HG02885 (cell line): ENCODE data around the gene ISY1.
"Not testable (repeated sequence)": the region's sequence is repeated elsewhere in the genome, so short reads cannot be mapped to it uniquely, and the experiment has no call there.

Source experiments
- ATAC-seq: cut with Tn5 transposase; IDR thresholded peaks from one replicate; pipeline ENCODE4 v1.9.1; 2021; ENCODE audit warnings: mild to moderate bottlenecking; ENCODE audit not compliant: unreplicated experiment, poor library complexity

ISY1 gene

GRCh38 chr3:129121792-129122411 lies 39.0 kb downstream of the ISY1 start, which contains the start of gene RAB43:
TSS of gene RAB43 (minus strand) at chr3:129121804. CDS start at chr3:129121489, 315 bp downstream.
- peak; percentile 66 for ATAC-seq

- no peak for ATAC-seq
Measured at GRCh38 chr3:129121016-129121791, 39.7 kb downstream of the ISY1 start.

GRCh38 chr3:129120254-129121004 lies 40.4 kb downstream of the ISY1 start:
- ATAC-seq: peak; percentile 69

DNA sequence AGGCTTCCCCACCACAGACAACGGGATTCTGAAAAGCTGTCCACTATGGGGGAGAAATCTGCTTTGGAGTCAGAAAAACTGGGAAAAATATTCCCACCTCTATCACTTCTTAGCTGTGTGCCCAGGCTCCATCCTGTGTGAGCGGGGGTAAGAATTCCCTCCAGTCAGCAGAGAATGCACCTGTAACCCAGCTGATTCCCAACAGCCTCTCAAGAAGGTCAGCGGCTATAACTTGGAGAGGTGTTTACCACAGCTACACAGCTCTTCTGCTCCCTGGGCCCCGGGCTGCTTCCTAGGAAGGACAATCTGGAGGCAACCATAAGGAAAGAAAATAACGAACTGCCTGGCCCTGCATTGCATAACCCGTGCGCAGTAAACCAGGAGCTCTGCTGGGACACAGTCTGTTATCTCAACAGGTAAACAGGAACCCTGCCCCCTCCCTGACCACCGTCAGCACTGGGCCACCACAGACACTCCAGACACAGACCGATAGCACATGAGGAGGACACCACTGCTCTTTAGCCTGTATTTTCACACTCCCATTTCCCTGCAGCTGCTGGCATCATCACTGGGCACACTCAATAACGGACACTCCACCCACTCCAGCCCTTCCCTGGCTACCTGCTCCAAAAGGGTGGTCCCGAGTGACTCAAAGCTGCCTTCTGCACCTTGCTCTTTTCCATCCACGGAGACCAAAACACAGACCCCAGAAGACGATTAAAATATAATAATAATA lies 41.3 kb downstream of the ISY1 start:
- ATAC-seq: no peak

DNA sequence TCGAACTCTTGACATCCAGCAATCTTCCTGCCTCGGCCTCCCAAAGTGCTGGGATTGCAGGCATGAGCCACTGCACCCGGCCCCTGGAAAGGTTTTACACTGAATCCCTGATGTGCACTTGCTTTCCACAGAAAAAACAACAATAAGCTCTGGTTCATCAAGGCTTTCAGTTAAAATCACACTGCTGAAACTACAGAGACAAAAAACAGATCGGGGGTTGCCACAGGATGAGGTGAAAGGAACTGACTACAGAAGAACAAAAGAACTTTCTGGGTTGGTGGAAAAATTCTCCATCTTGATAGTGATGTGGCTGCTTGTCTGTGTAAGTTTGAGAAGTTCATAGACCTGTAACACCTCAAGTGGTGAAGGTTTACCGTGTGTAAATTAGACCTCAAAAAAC lies 42.1 kb downstream of the ISY1 start:
- no peak for ATAC-seq

GRCh38 chr3:129117134-129117533 lies 43.7 kb downstream of the ISY1 start:
- no peak for ATAC-seq

- ATAC-seq: no peak
Measured at GRCh38 chr3:129116482-129116946, 44.3 kb downstream of the ISY1 start.

DNA sequence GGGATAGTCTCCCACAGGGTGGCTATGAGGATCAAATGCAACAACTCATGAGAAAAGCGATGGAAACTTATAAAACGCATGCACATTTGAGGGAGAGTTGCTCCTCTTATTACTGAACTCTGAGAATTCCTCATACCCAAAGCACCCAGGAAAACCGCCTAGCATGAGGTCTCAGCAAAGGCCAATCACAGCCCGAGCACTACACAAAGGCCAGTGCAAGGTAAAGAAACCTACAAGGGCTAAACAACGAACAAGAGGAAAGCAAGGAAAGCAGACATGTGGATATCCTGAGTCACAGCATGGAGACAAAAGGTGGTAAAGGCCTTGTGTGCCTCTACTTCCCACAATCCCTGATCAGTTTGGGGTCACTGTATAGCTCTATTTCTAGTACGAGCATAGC lies 46.4 kb downstream of the ISY1 start:
- no peak for ATAC-seq

DNA sequence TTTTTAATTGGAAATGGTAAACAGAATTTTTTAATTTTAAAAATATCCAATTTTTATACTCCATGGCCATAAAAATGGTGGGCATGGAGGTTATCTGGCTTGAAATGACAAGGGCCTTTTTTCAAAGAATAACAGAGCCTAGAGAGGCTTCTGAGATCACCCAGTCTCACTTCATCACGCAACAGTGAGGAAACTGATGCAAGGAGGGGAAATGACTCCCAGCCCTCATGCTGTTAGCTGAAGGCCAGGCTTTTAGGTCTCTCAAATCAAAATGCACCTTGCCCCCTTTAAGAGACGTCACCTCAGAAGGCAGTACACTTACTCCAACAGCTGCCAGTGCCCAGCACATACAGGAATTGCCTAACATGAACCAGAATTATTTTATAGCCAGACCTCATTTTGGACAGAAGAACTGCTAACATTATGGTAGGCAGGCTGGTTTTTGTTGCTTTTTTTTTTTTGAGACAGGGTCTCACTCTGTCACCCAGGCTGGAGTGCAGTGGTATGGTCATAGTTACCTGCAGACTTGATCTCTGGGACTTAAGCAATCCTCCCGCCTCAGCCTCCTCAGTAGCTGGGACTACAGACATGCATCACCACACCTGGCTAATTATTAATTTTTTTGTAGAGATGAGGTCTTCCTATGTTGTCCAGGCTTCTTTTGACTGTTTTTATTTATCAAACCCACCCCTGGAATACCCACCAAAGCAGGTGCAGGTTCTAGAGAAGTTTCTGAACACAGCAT lies 48.4 kb downstream of the ISY1 start:
- no peak for ATAC-seq

- not testable (repeated sequence) for ATAC-seq
Measured at GRCh38 chr3:129111076-129111780, 49.6 kb downstream of the ISY1 start.

GRCh38 chr3:129107793-129108192 lies 53.1 kb downstream of the ISY1 start:
- ATAC-seq: no peak

GRCh38 chr3:129106866-129107565 lies 53.8 kb downstream of the ISY1 start:
- ATAC-seq: no peak

GRCh38 chr3:129106320-129106719 lies 54.5 kb downstream of the ISY1 start:
- ATAC-seq: no peak

GRCh38 chr3:129105862-129106261 lies 55.0 kb downstream of the ISY1 start:
- no peak for ATAC-seq

- no peak for ATAC-seq
Measured at GRCh38 chr3:129104498-129105079, 56.3 kb downstream of the ISY1 start.

GRCh38 chr3:129104051-129104450 lies 56.8 kb downstream of the ISY1 start:
- ATAC-seq: no peak

GRCh38 chr3:129103296-129103695 lies 57.6 kb downstream of the ISY1 start:
- ATAC-seq: no peak
